Ovary (tissue), 3 donors: ENCODE measurements around the gene MYO6.

ENCODE experiments used
- CTCF ChIP-seq, 3 donors: fragments of 450-650 bp in 2 of 3; fragments of 200-600 bp in 1 of 3; IDR thresholded peaks; one replicate each; pipeline versions ENCODE4 v1.5.1 to v1.8.0; 2016 to 2022; ENCODE audit warnings: antibody characterized with exemption in 3 of 3, mild to moderate bottlenecking in 1 of 3
- POLR2A ChIP-seq: fragments of 450-650 bp; IDR thresholded peaks from one replicate; pipeline ENCODE4 v1.6.1; 2017; ENCODE audit warnings: antibody characterized with exemption, mild to moderate bottlenecking, moderate library complexity
- donor health status: DM: no; HTN: no; CAD: no.

GRCh38 chr6:75896526-75896925 lies 147.5 kb downstream of the MYO6 start:
- TF ChIP-seq CTCF (IDR thresholded peaks at IDR 0.05) (no peak), POLR2A (no peak)
